ENCODE measurements around the gene COL6A2.
A peak's percentile ranks its signal among the peaks of the same experiment; 100 is the strongest.

Gene COL6A2

GRCh38 chr21:46116189-46116775, 18.4 kb downstream of the COL6A2 start:
- Histone ChIP-seq H3K27ac (ENCODE audit: poor library complexity, severe bottlenecking) (no peak overlapping the region), H3K4me1 (ENCODE audit: insufficient read depth, poor library complexity, severe bottlenecking) (no peaks in the 10 kb centered on the region), H3K4me3 (ENCODE audit: severe bottlenecking) (no peak overlapping the region), H3K36me3 (ENCODE audit: low read depth) (no peaks in the 10 kb centered on the region), H3K9me3 (ENCODE audit: severe bottlenecking) (peaks cover 4% of the 10 kb centered on the region), H3K27me3 (ENCODE audit: insufficient read depth, poor library complexity, severe bottlenecking) (no peaks in the 10 kb centered on the region)
- ATAC-seq (ENCODE audit: low read depth) = no peak
- DNase-seq (ENCODE audit: low spot score) = no peak
- TF ChIP-seq CTCF (IDR thresholded peaks at IDR 0.05; ENCODE audit: poor library complexity, severe bottlenecking) = no peak

- DNase-seq (ENCODE audit: low spot score) (peak; percentile 56), ATAC-seq (ENCODE audit: low read depth) (peak; percentile 42; the same call in 2 of the 3 replicates)
- no peaks in the 10 kb centered on the region for H3K36me3 ChIP-seq (ENCODE audit: low read depth)
- peaks cover 2% of the 10 kb centered on the region for H3K4me1 ChIP-seq (ENCODE audit: insufficient read depth, poor library complexity, severe bottlenecking)
- no peaks in the 10 kb centered on the region for H3K27me3 ChIP-seq (ENCODE audit: insufficient read depth, poor library complexity, severe bottlenecking)
- H3K9me3 ChIP-seq (ENCODE audit: severe bottlenecking) = peaks cover 4% of the 10 kb centered on the region
- TF ChIP-seq CTCF (IDR thresholded peaks at IDR 0.05; ENCODE audit: poor library complexity, severe bottlenecking) = no peak
- H3K27ac ChIP-seq (ENCODE audit: poor library complexity, severe bottlenecking) = no peak overlapping the region
- H3K4me3 ChIP-seq (ENCODE audit: severe bottlenecking) = no peak overlapping the region
Observed at GRCh38 chr21:46116776-46117585, 19.1 kb downstream of the COL6A2 start.

- ATAC-seq (ENCODE audit: low read depth) = no peak
- H3K4me3 ChIP-seq (ENCODE audit: severe bottlenecking) = no peak overlapping the region
- no peaks in the 10 kb centered on the region for H3K36me3 ChIP-seq (ENCODE audit: low read depth)
- no peaks in the 10 kb centered on the region for H3K27me3 ChIP-seq (ENCODE audit: insufficient read depth, poor library complexity, severe bottlenecking)
- peaks cover 4% of the 10 kb centered on the region for H3K9me3 ChIP-seq (ENCODE audit: severe bottlenecking)
- no peak overlapping the region for H3K27ac ChIP-seq (ENCODE audit: poor library complexity, severe bottlenecking)
- DNase-seq (ENCODE audit: low spot score) = peak; percentile 42
- TF ChIP-seq CTCF (IDR thresholded peaks at IDR 0.05; ENCODE audit: poor library complexity, severe bottlenecking) = no peak
- peaks cover 3% of the 10 kb centered on the region for H3K4me1 ChIP-seq (ENCODE audit: insufficient read depth, poor library complexity, severe bottlenecking)
Observed at GRCh38 chr21:46117586-46118315, 19.8 kb downstream of the COL6A2 start.

- Histone ChIP-seq H3K36me3 (ENCODE audit: low read depth) (no peaks in the 10 kb centered on the region), H3K27me3 (ENCODE audit: insufficient read depth, poor library complexity, severe bottlenecking) (no peaks in the 10 kb centered on the region), H3K27ac (ENCODE audit: poor library complexity, severe bottlenecking) (no peak overlapping the region), H3K9me3 (ENCODE audit: severe bottlenecking) (peaks cover 4% of the 10 kb centered on the region), H3K4me3 (ENCODE audit: severe bottlenecking) (no peak overlapping the region), H3K4me1 (ENCODE audit: insufficient read depth, poor library complexity, severe bottlenecking) (peaks cover 3% of the 10 kb centered on the region)
- DNase-seq (ENCODE audit: low spot score) (peak; percentile 47), ATAC-seq (ENCODE audit: low read depth) (no peak)
- TF ChIP-seq CTCF (IDR thresholded peaks at IDR 0.05; ENCODE audit: poor library complexity, severe bottlenecking) = no peak
Observed at GRCh38 chr21:46118316-46119143, 20.6 kb downstream of the COL6A2 start.

Measured in RWPE2 (cell line).